ENCODE results near the gene FDXR.

DNA sequence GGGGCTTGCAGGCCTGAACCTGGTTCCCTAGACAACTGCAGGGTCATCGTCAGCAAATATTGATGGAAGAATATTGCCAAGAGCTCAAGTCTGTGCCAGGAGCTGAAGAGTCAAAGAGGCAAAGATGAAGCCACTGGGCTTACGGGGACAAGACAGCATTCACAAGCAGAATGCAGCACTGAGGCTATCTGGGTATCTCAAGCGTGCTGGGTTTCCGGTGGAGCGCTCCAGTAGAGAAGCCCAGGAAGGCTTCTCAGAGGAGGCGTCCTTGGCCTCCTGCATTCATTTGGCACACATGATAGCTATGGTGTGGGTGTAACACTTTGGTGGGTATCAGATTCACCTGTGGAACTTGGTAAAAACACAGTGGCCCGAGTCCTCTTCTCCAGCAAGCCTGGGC lies 17.8 kb upstream of the FDXR start:
- TF ChIP-seq, protein P1, sequence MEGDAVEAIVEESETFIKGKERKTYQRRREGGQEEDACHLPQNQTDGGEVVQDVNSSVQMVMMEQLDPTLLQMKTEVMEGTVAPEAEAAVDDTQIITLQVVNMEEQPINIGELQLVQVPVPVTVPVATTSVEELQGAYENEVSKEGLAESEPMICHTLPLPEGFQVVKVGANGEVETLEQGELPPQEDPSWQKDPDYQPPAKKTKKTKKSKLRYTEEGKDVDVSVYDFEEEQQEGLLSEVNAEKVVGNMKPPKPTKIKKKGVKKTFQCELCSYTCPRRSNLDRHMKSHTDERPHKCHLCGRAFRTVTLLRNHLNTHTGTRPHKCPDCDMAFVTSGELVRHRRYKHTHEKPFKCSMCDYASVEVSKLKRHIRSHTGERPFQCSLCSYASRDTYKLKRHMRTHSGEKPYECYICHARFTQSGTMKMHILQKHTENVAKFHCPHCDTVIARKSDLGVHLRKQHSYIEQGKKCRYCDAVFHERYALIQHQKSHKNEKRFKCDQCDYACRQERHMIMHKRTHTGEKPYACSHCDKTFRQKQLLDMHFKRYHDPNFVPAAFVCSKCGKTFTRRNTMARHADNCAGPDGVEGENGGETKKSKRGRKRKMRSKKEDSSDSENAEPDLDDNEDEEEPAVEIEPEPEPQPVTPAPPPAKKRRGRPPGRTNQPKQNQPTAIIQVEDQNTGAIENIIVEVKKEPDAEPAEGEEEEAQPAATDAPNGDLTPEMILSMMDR (IDR thresholded peaks at IDR 0.05; ENCODE audit: low read depth, low read length): no peak
- no peak for TF ChIP-seq POLR2A (IDR thresholded peaks at IDR 0.05; ENCODE audit: extremely low read depth, insufficient read length)

Data from NB4 (cell line).